ENCODE measurements around the gene XYLT1. TPM values are rescaled to one million over a fixed set of nuclear protein-coding genes. Genes with fewer than 3 reads are reported as not detected.

XYLT1 gene
- total RNA-seq (2021; fragmentation: NEBNext Ultra II Directional; extraction: Animal tissue kit (Norgen Biotek cat#: 25700)): 22.1 and 25.4 TPM in 2 replicates
- 6.6 and 8.5 TPM in 2 replicates for polyA plus RNA-seq (2011; rRNA removed)
- polyA plus RNA-seq (2011; cell fraction: cytosol; rRNA removed): 7.4 TPM
- 22.6 TPM for polyA plus RNA-seq (2011; cell fraction: nucleus; rRNA removed)
- 7.1 to 10.2 TPM (median 9.6 TPM) in 4 replicates for polyA plus RNA-seq (2012, experiment 1 of 2)
- polyA plus RNA-seq (2012, experiment 2 of 2): 3.5 TPM
- 10.9 TPM for polyA plus RNA-seq (2013, experiment 1 of 2)
- 11.8 TPM for polyA plus RNA-seq (2013, experiment 2 of 2)
- polyA minus RNA-seq (2011; rRNA and poly(A)+ RNA removed): 40.6 and 63.3 TPM in 2 replicates
- 26.4 TPM for polyA minus RNA-seq (2011; cell fraction: cytosol; rRNA and poly(A)+ RNA removed)
- polyA minus RNA-seq (2011; cell fraction: nucleus; rRNA and poly(A)+ RNA removed): 40.7 TPM
- long read RNA-seq, experiment 1, partial matches to known transcripts: 0 of 16 reads
- long read RNA-seq, experiment 1, other reads (novel, unspliced or antisense): 16 of 16 reads
- long read RNA-seq, experiment 2, partial matches to known transcripts: 0 of 1 reads
- long read RNA-seq, experiment 2, other reads (novel, unspliced or antisense): 1 of 1 reads

GRCh38 chr16:17470908-17471718, at the start of gene XYLT1:
TSS of gene XYLT1 (minus strand) at chr16:17470960. CDS start at chr16:17470796, 164 bp downstream.
- Histone ChIP-seq H4K91ac (replicated peaks; ENCODE audit: insufficient read length, low read length) (no peak within 1 kb of the TSS), H2BK12ac (ENCODE audit: low read depth, low read length) (peak within 1 kb of the TSS; percentile 43; the same call in 1 of the 2 replicates), H2BK20ac (ENCODE audit: low read length) (no peak within 1 kb of the TSS), H2AK5ac (ENCODE audit: low read depth, low read length) (no peak within 1 kb of the TSS), H3K56ac (replicated peaks; ENCODE audit: insufficient read length, low read depth, low read length) (no peak within 1 kb of the TSS), H3K27me3 (replicated peaks in 1 of 4; ENCODE audit: control insufficient read depth in 3 of 4, extremely low read depth in 1 of 4, insufficient read depth in 3 of 4, low read length in 3 of 4) (peaks cover 0 to 28% (median 15%) of the 10 kb centered on the region in 4 experiments; a peak in 5 of 7 replicates), H3K36me3 (ENCODE audit: control insufficient read depth in 2 of 4, insufficient read depth in 4 of 4, low read length in 3 of 4) (no peaks in the 10 kb centered on the region), H2BK120ac (replicated peaks; ENCODE audit: low read depth, low read length) (no peak within 1 kb of the TSS), H4K8ac (ENCODE audit: extremely low read depth, insufficient read depth, low read length) (no peak within 1 kb of the TSS; the same call in 1 of the 2 replicates), H4K20me1 (replicated peaks in 1 of 2; ENCODE audit: control insufficient read depth in 1 of 2, insufficient read depth in 2 of 2, low read length in 2 of 2) (peaks cover 10 to 12% of the 10 kb centered on the region in 2 experiments), H4K5ac (ENCODE audit: insufficient read length, low read depth, low read length) (no peak within 1 kb of the TSS), H3K9me3 (ENCODE audit: insufficient read depth in 2 of 2, low read depth in 1 of 2, low read length in 1 of 2) (no peaks in the 10 kb centered on the region), H2BK15ac (ENCODE audit: low read length) (peak within 1 kb of the TSS; percentile 93; the same call in 1 of the 2 replicates), H3K79me2 (ENCODE audit: control insufficient read depth in 1 of 2, insufficient read depth in 2 of 2, low read length in 2 of 2) (peaks cover 0 to 28% of the 10 kb centered on the region in 2 experiments; a peak in 2 of 4 replicates), H2BK5ac (ENCODE audit: low read depth, low read length) (peak within 1 kb of the TSS; percentile 24; the same call in 1 of the 2 replicates), H3K4me3 (ENCODE audit: extremely low read depth in 1 of 4, insufficient read depth in 2 of 4, low read depth in 3 of 4, low read length in 4 of 4) (peak within 1 kb of the TSS; percentile 59 to 79 (median 72)), H2AFZ (ENCODE audit: low read length) (peak within 1 kb of the TSS; percentile 78), H3K4ac (replicated peaks; ENCODE audit: insufficient read length, low read depth, low read length) (no peak within 1 kb of the TSS), H3K23ac (ENCODE audit: insufficient read length) (no peak within 1 kb of the TSS), H3K4me1 (replicated peaks in 1 of 4; ENCODE audit: control insufficient read depth in 3 of 4, insufficient read depth in 4 of 4, low read length in 3 of 4) (peaks cover 11 to 30% (median 19%) of the 10 kb centered on the region in 4 experiments; a peak in 6 of 7 replicates), H3K14ac (ENCODE audit: insufficient read length) (no peak within 1 kb of the TSS), H3K79me1 (ENCODE audit: low read depth, low read length) (no peaks in the 10 kb centered on the region; the same call in 1 of the 2 replicates), H3K9ac (replicated peaks in 1 of 4; ENCODE audit: extremely low read depth in 1 of 4, low read depth in 3 of 4, low read length in 3 of 4) (peak within 1 kb of the TSS; percentile 8 to 54 (median 30)), H3K27ac (ENCODE audit: low read depth, low read length) (no peak within 1 kb of the TSS), H3K18ac (ENCODE audit: extremely low read depth, low read length) (peak within 1 kb of the TSS; percentile 25; the same call in 1 of the 2 replicates), H3K23me2 (ENCODE audit: low read depth, low read length) (peaks cover 14% of the 10 kb centered on the region), H3K4me2 (ENCODE audit: insufficient read depth in 1 of 2, low read depth in 2 of 2, low read length in 2 of 2) (peak within 1 kb of the TSS; percentile 92 to 99)
- FAIRE-seq: no peak
- ChIA-PET POLR2A (ENCODE audit: partially characterized antibody) (no interaction called here), CTCF (ENCODE audit: partially characterized antibody) (interaction anchor here (1.0 kb wide), 2 partner anchors 54 to 108 kb away, joined by 4 read pairs; no protein-coding TSS in a partner anchor)
- WGBS, 2 experiments (ENCODE audit: extremely low coverage in 1 of 2, insufficient coverage in 1 of 2, insufficient read length in 1 of 2, insufficient replicate concordance in 2 of 2, low coverage in 1 of 2, low lambda C conversion rate in 2 of 2, missing lambda C conversion rate in 1 of 2): 22% methylated on average over 19 of the region's 36 CpGs; no CpG with 5 or more reads in 1 of the 2 experiments
- DNase-seq (ENCODE audit: low read depth in 1 of 2, low spot score in 2 of 2): peak in 1 of 2 experiments; percentile 81
- TF ChIP-seq KDM4A (IDR thresholded peaks at IDR 0.05; ENCODE audit: low read depth, low read length, severe bottlenecking): peak; percentile 60
- TF ChIP-seq EP300 (IDR thresholded peaks at IDR 0.05; ENCODE audit: borderline replicate concordance in 1 of 2, low read depth in 2 of 2, low read length in 2 of 2): no peak
- TF ChIP-seq EGR1 (IDR thresholded peaks at IDR 0.05; ENCODE audit: borderline replicate concordance, low read depth, low read length): no peak
- no peak for TF ChIP-seq YY1 (IDR thresholded peaks at IDR 0.05; ENCODE audit: low read depth, low read length)
- 0 out of 2 replicates have a peak, but pooled peaks have one; percentile 37 for TF ChIP-seq SP4 (IDR thresholded peaks at IDR 0.05; ENCODE audit: low read length)
- 0 out of 2 replicates have a peak, but pooled peaks have one; percentile 27 for TF ChIP-seq RBBP5 (IDR thresholded peaks at IDR 0.05; ENCODE audit: borderline replicate concordance, low read depth, low read length)
- no peak for TF ChIP-seq SAP30 (IDR thresholded peaks at IDR 0.05; ENCODE audit: insufficient read depth, insufficient replicate concordance, low read length)

Data from H1 (cell line).